CD8-positive, alpha-beta memory T cell (primary cell): ENCODE measurements around the gene MTRF1. TPM values are rescaled to one million over a fixed set of nuclear protein-coding genes. Genes with fewer than 3 reads are reported as not detected.
"Not testable (repeated sequence)": the region's sequence is repeated elsewhere in the genome, so short reads cannot be mapped to it uniquely, and the experiment has no call there.

Experiments used
- CTCF ChIA-PET: fragments of 350-600 bp; sonication (Branson Sonifier 250); formaldehyde crosslinking; loops from one replicate; lab custom pipeline; 2021; ENCODE audit warnings: antibody characterized with exemption; lab: Charles Lee
- POLR2A ChIA-PET: fragments of 350-600 bp; sonication (Branson Sonifier 250); formaldehyde crosslinking; loops from one replicate; lab custom pipeline; 2021; ENCODE audit warnings: antibody characterized with exemption; lab: Charles Lee
- DNase-seq, 5 donors: peaks; one replicate each; pipeline versions ENCODE4 v3.0.0 to v3.0.0-alpha.2; 2020 to 2022; ENCODE audit warnings: mixed read lengths in 1 of 5
- H3K27ac ChIP-seq: one replicate; pipeline ENCODE4 v1.7.0; 2013; ENCODE audit warnings: low read depth, mild to moderate bottlenecking, low read length, moderate library complexity
- H3K27me3 ChIP-seq: 2 replicates; pipeline ENCODE4 v1.7.0; 2013; ENCODE audit warnings: low read length, mild to moderate bottlenecking; ENCODE audit not compliant: insufficient read depth, poor library complexity, severe bottlenecking
- H3K36me3 ChIP-seq: 2 replicates; pipeline ENCODE4 v1.7.0; 2013; ENCODE audit warnings: mild to moderate bottlenecking, low read length, moderate library complexity; ENCODE audit not compliant: insufficient read depth
- H3K4me1 ChIP-seq: 2 replicates; pipeline ENCODE4 v1.7.0; 2013; ENCODE audit warnings: mild to moderate bottlenecking, low read length, moderate library complexity; ENCODE audit not compliant: insufficient read depth
- H3K4me3 ChIP-seq: 2 replicates; pipeline ENCODE4 v1.7.0; 2013; ENCODE audit warnings: mild to moderate bottlenecking, low read length
- H3K9me3 ChIP-seq: 2 replicates; pipeline ENCODE4 v1.7.0; 2013; ENCODE audit warnings: mild to moderate bottlenecking, low read length
- H3K27ac Mint-ChIP-seq, 8 donors: one replicate each; pipeline ENCODE4 v1.8.0; 2020 to 2021; ENCODE audit warnings: mixed read lengths in 8 of 8, mild to moderate bottlenecking in 6 of 8, inconsistent platforms in 3 of 8, moderate library complexity in 3 of 8
- H3K27me3 Mint-ChIP-seq, 2 donors: one replicate each; pipeline ENCODE4 v1.8.0; 2020 to 2021; ENCODE audit warnings: mixed read lengths in 2 of 2, mild to moderate bottlenecking in 1 of 2, moderate library complexity in 1 of 2
- H3K36me3 Mint-ChIP-seq, 3 donors: one replicate each; pipeline ENCODE4 v1.8.0; 2020 to 2021; ENCODE audit warnings: mixed read lengths in 3 of 3, inconsistent platforms in 1 of 3, mild to moderate bottlenecking in 1 of 3
- H3K4me1 Mint-ChIP-seq, 3 donors: one replicate each; pipeline ENCODE4 v1.8.0; 2020 to 2021; ENCODE audit warnings: mixed read lengths in 3 of 3, inconsistent platforms in 1 of 3, mild to moderate bottlenecking in 1 of 3
- H3K4me3 Mint-ChIP-seq, 7 donors: one replicate each; pipeline ENCODE4 v1.8.0; 2020 to 2021; ENCODE audit warnings: mixed read lengths in 7 of 7, mild to moderate bottlenecking in 6 of 7, moderate library complexity in 4 of 7, inconsistent platforms in 2 of 7
- H3K9me3 Mint-ChIP-seq, 5 donors: one replicate each; pipeline ENCODE4 v1.8.0; 2020 to 2022; ENCODE audit warnings: mixed read lengths in 5 of 5, mild to moderate bottlenecking in 3 of 5, moderate library complexity in 2 of 5, inconsistent platforms in 1 of 5
- polyA plus RNA-seq: library from polyadenylated mRNA; unstranded; fragments of 300-500 nt; fragmentation: Illumina TruSeq; gene quantifications from one replicate; pipeline ENCODE4 v1.2.3, GENCODE V29; 2021
- total RNA-seq, 2 experiments: library from RNA; stranded (reverse); gene quantifications; one replicate each; pipeline ENCODE4 v1.2.3, GENCODE V29; 2021

The MTRF1 gene
- total and polyA plus RNA-seq, 3 experiments from 2014 or later = 11.5 to 18.8 (median 17.3) TPM

GRCh38 chr13:41293272-41293671 is 29.9 kb upstream of the MTRF1 start:
- Histone ChIP-seq H3K4me1 (no peaks in the 10 kb centered on the region), H3K27me3 (no peaks in the 10 kb centered on the region), H3K36me3 (no peaks in the 10 kb centered on the region), H3K4me3 (no peak overlapping the region), H3K9me3 (no peaks in the 10 kb centered on the region), H3K27ac (no peak overlapping the region)
- Mint-ChIP-seq H3K9me3 (peaks cover 2 to 36% (median 6%) of the 10 kb centered on the region in 5 donors), H3K4me1 (no peaks in the 10 kb centered on the region), H3K27me3 (peaks cover 5 to 16% of the 10 kb centered on the region in 2 donors), H3K27ac (no peak overlapping the region), H3K36me3 (peaks cover 0 to 31% (median 5%) of the 10 kb centered on the region in 3 donors), H3K4me3 (no peak overlapping the region)
- ChIA-PET POLR2A (no interaction called here), CTCF (interaction anchor here (0.7 kb wide), 1 partner anchor 16 kb away, joined by 3 read pairs; no protein-coding TSS in a partner anchor)
- no peak for DNase-seq

GRCh38 chr13:41291246-41291645 is 27.9 kb upstream of the MTRF1 start:
- H3K9me3 ChIP-seq = no peaks in the 10 kb centered on the region
- no peak for DNase-seq
- H3K27ac ChIP-seq = no peak overlapping the region
- peaks cover 8% of the 10 kb centered on the region for H3K4me1 ChIP-seq
- no peak overlapping the region for H3K4me3 ChIP-seq
- H3K36me3 Mint-ChIP-seq = peaks cover 0 to 29% (median 5%) of the 10 kb centered on the region in 3 donors
- H3K4me3 Mint-ChIP-seq = no peak overlapping the region
- POLR2A ChIA-PET = no interaction called here
- H3K36me3 ChIP-seq = no peaks in the 10 kb centered on the region
- no peaks in the 10 kb centered on the region for H3K27me3 ChIP-seq
- peaks cover 2 to 34% (median 6%) of the 10 kb centered on the region in 5 donors for H3K9me3 Mint-ChIP-seq
- CTCF ChIA-PET = no interaction called here
- H3K27ac Mint-ChIP-seq = no peak overlapping the region
- peaks cover 9 to 11% (median 11%) of the 10 kb centered on the region in 3 donors for H3K4me1 Mint-ChIP-seq
- H3K27me3 Mint-ChIP-seq = peaks cover 4 to 12% of the 10 kb centered on the region in 2 donors

- CTCF ChIA-PET = no interaction called here
- Histone ChIP-seq H3K9me3 (no peaks in the 10 kb centered on the region), H3K36me3 (no peaks in the 10 kb centered on the region), H3K27me3 (no peaks in the 10 kb centered on the region), H3K4me3 (no peak overlapping the region), H3K4me1 (peaks cover 20% of the 10 kb centered on the region), H3K27ac (no peak overlapping the region)
- H3K4me3 Mint-ChIP-seq = no peak overlapping the region
- peaks cover 10 to 13% (median 13%) of the 10 kb centered on the region in 3 donors for H3K4me1 Mint-ChIP-seq
- peaks cover 2 to 19% (median 6%) of the 10 kb centered on the region in 5 donors for H3K9me3 Mint-ChIP-seq
- H3K27me3 Mint-ChIP-seq = peaks cover 4 to 12% of the 10 kb centered on the region in 2 donors
- POLR2A ChIA-PET = no interaction called here
- peaks cover 0 to 18% (median 5%) of the 10 kb centered on the region in 3 donors for H3K36me3 Mint-ChIP-seq
- no peak for DNase-seq
- H3K27ac Mint-ChIP-seq = no peak overlapping the region
Observed at GRCh38 chr13:41289463-41289881, 26.1 kb upstream of the MTRF1 start.

- H3K9me3 Mint-ChIP-seq = peaks cover 0 to 3% (median 0%) of the 10 kb centered on the region in 5 donors
- H3K4me1 ChIP-seq = peaks cover 20% of the 10 kb centered on the region
- no peak overlapping the region for H3K27ac ChIP-seq
- H3K4me3 Mint-ChIP-seq = peak overlapping the region in 2 of 7 donors; percentile 1 to 4
- peak overlapping the region in 1 of 8 donors; percentile 21 for H3K27ac Mint-ChIP-seq
- H3K4me3 ChIP-seq = peak overlapping the region; percentile 38
- POLR2A ChIA-PET = no interaction called here
- H3K36me3 Mint-ChIP-seq = peaks cover 0 to 13% (median under 1%) of the 10 kb centered on the region in 3 donors
- CTCF ChIA-PET = no interaction called here
- H3K9me3 ChIP-seq = no peaks in the 10 kb centered on the region
- no peaks in the 10 kb centered on the region for H3K27me3 ChIP-seq
- peaks cover 10 to 13% (median 13%) of the 10 kb centered on the region in 3 donors for H3K4me1 Mint-ChIP-seq
- no peaks in the 10 kb centered on the region for H3K36me3 ChIP-seq
- peaks cover 8 to 9% of the 10 kb centered on the region in 2 donors for H3K27me3 Mint-ChIP-seq
- peak in 1 of 5 donors; percentile 61 for DNase-seq
Observed at GRCh38 chr13:41286370-41286769, 23.0 kb upstream of the MTRF1 start.

- H3K9me3 Mint-ChIP-seq = no peaks in the 10 kb centered on the region
- ChIA-PET CTCF (no interaction called here), POLR2A (no interaction called here)
- H3K27ac Mint-ChIP-seq = no peak overlapping the region
- H3K4me1 ChIP-seq = peaks cover 20% of the 10 kb centered on the region
- H3K4me1 Mint-ChIP-seq = peaks cover 10 to 13% (median 13%) of the 10 kb centered on the region in 3 donors
- no peak overlapping the region for H3K27ac ChIP-seq
- H3K27me3 Mint-ChIP-seq = peaks cover 10 to 18% of the 10 kb centered on the region in 2 donors
- H3K36me3 Mint-ChIP-seq = peaks cover 0 to 11% (median 0%) of the 10 kb centered on the region in 3 donors
- no peak overlapping the region for H3K4me3 Mint-ChIP-seq
- no peak for DNase-seq
- H3K9me3 ChIP-seq = no peaks in the 10 kb centered on the region
- H3K36me3 ChIP-seq = no peaks in the 10 kb centered on the region
- H3K27me3 ChIP-seq = no peaks in the 10 kb centered on the region
- H3K4me3 ChIP-seq = no peak overlapping the region
Observed at GRCh38 chr13:41284512-41285288, 21.3 kb upstream of the MTRF1 start.

- H3K27ac ChIP-seq = no peak overlapping the region
- H3K4me1 Mint-ChIP-seq = peaks cover 9 to 15% (median 11%) of the 10 kb centered on the region in 3 donors
- CTCF ChIA-PET = no interaction called here
- H3K27me3 Mint-ChIP-seq = peaks cover 6 to 15% of the 10 kb centered on the region in 2 donors
- H3K36me3 Mint-ChIP-seq = peaks cover 0 to 5% (median 0%) of the 10 kb centered on the region in 3 donors
- H3K4me3 Mint-ChIP-seq = no peak overlapping the region
- H3K4me1 ChIP-seq = peaks cover 19% of the 10 kb centered on the region
- no peaks in the 10 kb centered on the region for H3K9me3 Mint-ChIP-seq
- no peaks in the 10 kb centered on the region for H3K27me3 ChIP-seq
- no peaks in the 10 kb centered on the region for H3K9me3 ChIP-seq
- H3K27ac Mint-ChIP-seq = no peak overlapping the region
- POLR2A ChIA-PET = no interaction called here
- H3K4me3 ChIP-seq = no peak overlapping the region
- no peak for DNase-seq
- no peaks in the 10 kb centered on the region for H3K36me3 ChIP-seq
Observed at GRCh38 chr13:41282129-41282571, 18.8 kb upstream of the MTRF1 start.

- CTCF ChIA-PET, H3K4me3 ChIP-seq, POLR2A ChIA-PET, H3K4me1 ChIP-seq, H3K36me3 ChIP-seq, H3K27ac Mint-ChIP-seq, H3K9me3 Mint-ChIP-seq, H3K27me3 ChIP-seq, H3K27ac ChIP-seq, H3K4me1 Mint-ChIP-seq, DNase-seq, H3K36me3 Mint-ChIP-seq, H3K4me3 Mint-ChIP-seq, H3K9me3 ChIP-seq: not testable (repeated sequence)
- peaks cover 6 to 15% of the 10 kb centered on the region in 2 donors for H3K27me3 Mint-ChIP-seq
Observed at GRCh38 chr13:41279156-41279555, 15.8 kb upstream of the MTRF1 start.

GRCh38 chr13:41276824-41277223 is 13.4 kb upstream of the MTRF1 start:
- H3K27me3 ChIP-seq = no peaks in the 10 kb centered on the region
- peaks cover 6 to 13% (median 6%) of the 10 kb centered on the region in 3 donors for H3K4me1 Mint-ChIP-seq
- no peak overlapping the region for H3K27ac Mint-ChIP-seq
- H3K4me1 ChIP-seq = peaks cover 10% of the 10 kb centered on the region
- H3K27ac ChIP-seq = no peak overlapping the region
- ChIA-PET CTCF (no interaction called here), POLR2A (no interaction called here)
- H3K36me3 ChIP-seq = no peaks in the 10 kb centered on the region
- no peak for DNase-seq
- H3K4me3 Mint-ChIP-seq = no peak overlapping the region
- H3K4me3 ChIP-seq = no peak overlapping the region
- H3K36me3 Mint-ChIP-seq = no peaks in the 10 kb centered on the region
- H3K9me3 Mint-ChIP-seq = no peaks in the 10 kb centered on the region
- H3K27me3 Mint-ChIP-seq = peaks cover 5 to 12% of the 10 kb centered on the region in 2 donors
- no peaks in the 10 kb centered on the region for H3K9me3 ChIP-seq
